Activated CD8-positive, alpha-beta T cell treated with anti-CD3 and anti-CD28 coated beads for 36 hours (primary cell): ENCODE data around the gene TYROBP. TPM values are rescaled to one million over a fixed set of nuclear protein-coding genes. Genes with fewer than 3 reads are reported as not detected.

Experiments
- total RNA-seq, 2 experiments: library from RNA; stranded (reverse); gene quantifications; one replicate each; pipeline ENCODE4 v1.2.3, GENCODE V29; 2021

Gene TYROBP
- total RNA-seq, 2 experiments from 2014 or later, result 0.81 to 1.5 TPM

Other genes starting within 250 kb of the TYROBP start
- 1 to 10 TPM; 1.8 to 2.2 TPM for gene UPK1A, start 241.8 kb downstream of the TYROBP start, total RNA-seq
- gene ZBTB32, start 203.7 kb downstream of the TYROBP start, total RNA-seq, result 100 to 1,000 TPM; 410 to 420 TPM
- gene KMT2B, start 190.3 kb downstream of the TYROBP start, total RNA-seq, result 10 to 100 TPM; 62.9 to 63.6 TPM
- 100 to 1,000 TPM; 140 to 143 TPM for gene IGFLR1, start 165.8 kb downstream of the TYROBP start, total RNA-seq
- 10 to 100 TPM; 41.7 to 42.5 TPM for gene U2AF1L4, start 162.9 kb downstream of the TYROBP start, total RNA-seq
- 10 to 100 TPM; 37.2 to 41.3 TPM for gene PSENEN, start 162.6 kb downstream of the TYROBP start, total RNA-seq
- 1 to 10 TPM; 4.5 to 7.8 TPM for gene LIN37, start 159.7 kb downstream of the TYROBP start, total RNA-seq
- under 1 TPM; 0.85 to 0.95 TPM for gene HSPB6, start 151.3 kb downstream of the TYROBP start, total RNA-seq
- 10 to 100 TPM; 40.7 to 41.1 TPM for gene PROSER3, start 150.1 kb downstream of the TYROBP start, total RNA-seq
- gene ARHGAP33, start 132.7 kb downstream of the TYROBP start, total RNA-seq, result 10 to 100 TPM; 27.1 to 29.8 TPM
- gene PRODH2, start 95.5 kb downstream of the TYROBP start, total RNA-seq, result not detected
- not detected for gene NPHS1, start 55.8 kb downstream of the TYROBP start, total RNA-seq
- gene KIRREL2, start 51.4 kb downstream of the TYROBP start, total RNA-seq, result 1 to 10 TPM; 1.4 TPM
- gene APLP1, start 39.7 kb downstream of the TYROBP start, total RNA-seq, result 1 to 10 TPM; 2.0 to 2.1 TPM
- 10 to 100 TPM; 80.8 to 81.2 TPM for gene NFKBID, start 7.8 kb downstream of the TYROBP start, total RNA-seq
- 10 to 100 TPM; 57.1 to 72.0 TPM for gene HCST, start 5.8 kb downstream of the TYROBP start, total RNA-seq
- gene LRFN3, start 28.1 kb upstream of the TYROBP start, total RNA-seq, result 1 to 10 TPM; 4.8 to 6.6 TPM
- gene SDHAF1, start 86.9 kb upstream of the TYROBP start, total RNA-seq, result 10 to 100 TPM; 22.8 to 24.7 TPM
- 1 to 10 TPM; 2.4 to 3.3 TPM for gene SYNE4, start 100.5 kb upstream of the TYROBP start, total RNA-seq
- gene ALKBH6, start 105.9 kb upstream of the TYROBP start, total RNA-seq, result 10 to 100 TPM; 36.5 to 37.5 TPM
- 1 to 10 TPM in 1 of 2 experiments, under 1 TPM in 1; 0.74 to 1.2 TPM for gene CLIP3, start 124.6 kb upstream of the TYROBP start, total RNA-seq
- 1 to 10 TPM; 3.4 to 3.7 TPM for gene THAP8, start 146.0 kb upstream of the TYROBP start, total RNA-seq
- gene WDR62, start 146.6 kb upstream of the TYROBP start, total RNA-seq, result 10 to 100 TPM; 19.8 to 22.6 TPM
- not detected for gene OVOL3, start 202.8 kb upstream of the TYROBP start, total RNA-seq
- gene POLR2I, start 206.6 kb upstream of the TYROBP start, total RNA-seq, result 10 to 100 TPM; 68.4 to 76.5 TPM
- 10 to 100 TPM; 74.9 to 81.7 TPM for gene TBCB, start 207.2 kb upstream of the TYROBP start, total RNA-seq
- 100 to 1,000 TPM; 250 to 275 TPM for gene CAPNS1, start 231.8 kb upstream of the TYROBP start, total RNA-seq
- not detected for gene COX7A1, start 244.2 kb upstream of the TYROBP start, total RNA-seq